GM12874 (cell line): ENCODE data around the gene PCDHA12.

Experiments used
- TF ChIP-seq, protein P1 (sequence below): IDR thresholded peaks from 2 replicates; pipeline ENCODE4 v1.5.1; 2011; ENCODE audit warnings: low read depth, mild to moderate bottlenecking, control low read depth, low read length, moderate library complexity; ENCODE audit not compliant: insufficient read depth

PCDHA12 gene

DNA sequence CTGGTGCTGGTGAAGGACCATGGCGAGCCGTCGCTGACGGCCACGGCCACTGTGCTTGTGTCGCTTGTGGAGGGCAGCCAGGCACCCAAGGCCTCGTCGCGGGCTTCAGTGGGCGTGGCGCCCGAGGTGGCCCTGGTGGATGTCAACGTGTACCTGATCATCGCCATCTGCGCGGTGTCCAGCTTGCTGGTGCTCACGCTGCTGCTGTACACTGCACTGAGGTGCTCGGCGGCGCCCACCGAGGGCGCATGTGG is 17.2 kb upstream of the PCDHA12 start:
- TF ChIP-seq, protein P1, sequence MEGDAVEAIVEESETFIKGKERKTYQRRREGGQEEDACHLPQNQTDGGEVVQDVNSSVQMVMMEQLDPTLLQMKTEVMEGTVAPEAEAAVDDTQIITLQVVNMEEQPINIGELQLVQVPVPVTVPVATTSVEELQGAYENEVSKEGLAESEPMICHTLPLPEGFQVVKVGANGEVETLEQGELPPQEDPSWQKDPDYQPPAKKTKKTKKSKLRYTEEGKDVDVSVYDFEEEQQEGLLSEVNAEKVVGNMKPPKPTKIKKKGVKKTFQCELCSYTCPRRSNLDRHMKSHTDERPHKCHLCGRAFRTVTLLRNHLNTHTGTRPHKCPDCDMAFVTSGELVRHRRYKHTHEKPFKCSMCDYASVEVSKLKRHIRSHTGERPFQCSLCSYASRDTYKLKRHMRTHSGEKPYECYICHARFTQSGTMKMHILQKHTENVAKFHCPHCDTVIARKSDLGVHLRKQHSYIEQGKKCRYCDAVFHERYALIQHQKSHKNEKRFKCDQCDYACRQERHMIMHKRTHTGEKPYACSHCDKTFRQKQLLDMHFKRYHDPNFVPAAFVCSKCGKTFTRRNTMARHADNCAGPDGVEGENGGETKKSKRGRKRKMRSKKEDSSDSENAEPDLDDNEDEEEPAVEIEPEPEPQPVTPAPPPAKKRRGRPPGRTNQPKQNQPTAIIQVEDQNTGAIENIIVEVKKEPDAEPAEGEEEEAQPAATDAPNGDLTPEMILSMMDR: no peak

- TF ChIP-seq, protein P1: no peak
These were observed 12.4 kb upstream of the PCDHA12 start for GRCh38 chr5:140862441-140863295.

DNA sequence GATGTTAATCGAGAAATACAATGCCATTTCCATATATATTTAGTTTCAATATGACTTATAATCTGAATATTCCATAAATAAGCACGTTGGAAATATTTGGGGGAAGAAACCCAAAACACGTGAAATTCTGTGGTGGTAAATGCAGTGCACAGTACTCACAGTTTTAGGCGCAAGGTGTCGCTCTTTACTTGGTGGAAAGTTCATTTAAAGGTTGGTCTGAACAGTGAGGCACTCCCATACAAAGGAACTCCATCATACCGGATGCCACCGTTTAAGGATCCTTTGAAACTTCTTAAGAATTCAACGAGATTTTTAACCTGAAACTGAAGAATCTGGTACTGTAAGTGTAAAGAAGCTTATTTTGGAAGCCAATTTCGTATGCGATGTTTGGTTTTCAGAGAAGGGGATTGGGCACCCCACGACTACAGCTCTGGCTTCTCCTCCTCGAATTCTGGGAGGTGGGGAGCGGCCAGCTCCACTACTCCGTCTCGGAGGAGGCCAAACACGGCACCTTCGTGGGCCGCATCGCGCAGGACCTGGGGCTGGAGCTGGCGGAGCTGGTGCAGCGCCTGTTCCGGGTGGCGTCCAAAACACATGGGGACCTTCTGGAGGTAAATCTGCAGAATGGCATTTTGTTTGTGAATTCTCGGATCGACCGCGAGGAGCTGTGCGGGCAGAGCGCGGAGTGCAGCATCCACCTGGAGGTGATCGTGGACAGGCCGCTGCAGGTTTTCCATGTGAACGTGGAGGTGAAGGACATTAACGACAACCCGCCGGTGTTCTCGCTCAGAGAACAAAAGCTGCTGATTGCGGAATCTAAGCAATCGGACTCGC is 6.2 kb upstream of the PCDHA12 start, which contains the start of gene PCDHA11:
Gene PCDHA11 (plus strand): TSS at position 237 of the 834 bp plus-strand sequence. CDS start 147 bp downstream, at position 384.
- TF ChIP-seq, protein P1: no peak

DNA sequence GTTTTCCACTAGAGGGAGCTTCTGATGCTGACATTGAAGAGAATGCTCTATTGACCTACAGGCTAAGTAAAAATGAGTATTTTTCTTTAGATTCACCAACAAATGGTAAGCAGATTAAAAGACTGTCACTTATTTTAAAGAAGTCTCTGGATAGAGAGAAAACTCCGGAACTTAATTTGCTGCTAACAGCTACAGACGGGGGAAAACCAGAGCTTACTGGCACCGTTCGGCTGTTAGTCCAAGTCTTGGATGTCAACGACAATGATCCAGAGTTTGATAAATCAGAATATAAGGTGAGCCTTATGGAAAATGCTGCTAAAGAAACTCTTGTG is 5.6 kb upstream of the PCDHA12 start:
- TF ChIP-seq, protein P1: no peak

DNA sequence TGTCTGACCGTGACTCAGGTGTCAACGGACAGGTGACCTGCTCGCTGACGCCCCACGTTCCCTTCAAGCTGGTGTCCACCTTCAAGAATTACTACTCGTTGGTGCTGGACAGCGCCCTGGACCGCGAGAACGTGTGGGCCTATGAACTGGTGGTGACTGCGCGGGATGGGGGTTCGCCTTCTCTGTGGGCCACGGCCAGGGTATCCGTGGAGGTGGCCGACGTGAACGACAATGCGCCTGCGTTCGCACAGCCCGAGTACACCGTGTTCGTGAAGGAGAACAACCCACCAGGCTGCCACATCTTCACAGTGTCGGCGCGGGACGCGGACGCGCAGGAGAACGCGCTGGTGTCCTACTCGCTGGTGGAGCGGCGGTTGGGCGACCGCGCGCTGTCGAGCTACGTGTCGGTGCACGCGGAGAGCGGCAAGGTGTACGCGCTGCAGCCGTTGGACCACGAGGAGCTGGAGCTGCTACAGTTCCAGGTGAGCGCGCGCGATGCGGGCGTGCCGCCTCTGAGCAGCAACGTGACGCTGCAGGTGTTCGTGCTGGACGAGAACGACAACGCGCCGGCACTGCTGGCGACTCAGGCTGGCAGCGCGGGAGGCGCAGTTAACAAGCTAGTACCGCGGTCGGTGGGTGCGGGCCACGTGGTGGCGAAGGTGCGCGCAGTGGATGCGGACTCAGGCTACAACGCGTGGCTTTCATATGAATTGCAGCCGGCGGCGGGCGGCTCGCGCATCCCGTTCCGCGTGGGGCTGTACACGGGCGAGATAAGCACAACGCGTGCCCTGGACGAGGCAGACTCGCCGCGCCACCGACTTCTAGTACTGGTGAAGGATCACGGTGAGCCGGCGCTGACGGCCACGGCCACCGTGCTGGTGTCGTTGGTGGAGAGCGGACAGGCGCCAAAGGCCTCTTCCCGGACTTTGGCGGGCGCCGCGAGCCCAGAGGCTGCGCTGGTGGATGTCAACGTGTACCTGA is 4.6 kb upstream of the PCDHA12 start:
- TF ChIP-seq, protein P1: no peak

- TF ChIP-seq, protein P1: no peak
These were observed 2.1 kb downstream of the PCDHA12 start for GRCh38 chr5:140877262-140877581.

GRCh38 chr5:140881889-140882590 is 6.9 kb downstream of the PCDHA12 start, which contains the start of gene PCDHA13:
TSS of gene PCDHA13 (plus strand) at chr5:140882124. CDS start at chr5:140882269, 145 bp downstream.
- TF ChIP-seq, protein P1: no peak
